Upper lobe of left lung (tissue), 4 donors: ENCODE results near the gene THUMPD1.

Experiments used
- EP300 ChIP-seq, 4 donors: sonication (generic); formaldehyde crosslinking; IDR thresholded peaks; one replicate each; pipeline ENCODE4 v1.5.1; 2017; ENCODE audit warnings: antibody characterized with exemption in 4 of 4, control low read depth in 2 of 4
- POLR2AphosphoS5 ChIP-seq, 2 donors: sonication (generic); formaldehyde crosslinking; IDR thresholded peaks; one replicate each; pipeline ENCODE4 v1.5.1; 2017; ENCODE audit warnings: antibody characterized with exemption in 2 of 2
- TF ChIP-seq, protein P1 (sequence below), 6 experiments: fragments of 450-650 bp in 4 of 6; fragments of 200-600 bp in 2 of 6; sonication (generic) in 2 of 6; IDR thresholded peaks; one replicate each; pipeline ENCODE4 v1.5.1; 2016 to 2019; ENCODE audit warnings: antibody characterized with exemption in 6 of 6

DNA sequence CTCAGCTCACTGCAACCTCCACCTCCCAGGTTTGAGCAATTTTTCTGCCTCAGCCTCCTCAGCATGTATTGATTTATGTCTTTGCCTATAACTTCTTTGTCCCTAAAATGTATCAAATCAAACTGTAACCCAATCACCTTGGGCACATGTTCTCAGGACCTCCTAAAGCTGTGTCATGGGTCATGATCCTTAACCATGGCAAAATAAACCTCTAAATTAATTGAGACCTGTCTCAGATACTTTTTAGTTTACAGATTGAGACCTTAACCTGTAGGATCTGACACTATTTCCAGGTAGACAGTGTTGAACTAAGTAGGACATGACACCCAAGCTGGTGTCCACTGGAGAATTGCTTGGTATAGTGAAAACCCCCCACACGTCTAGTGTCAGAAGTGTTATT lies 19.6 kb upstream of the THUMPD1 start:
- TF ChIP-seq POLR2AphosphoS5 (IDR thresholded peaks at IDR 0.05) (no peak), EP300 (IDR thresholded peaks at IDR 0.05) (no peak)
- TF ChIP-seq, protein P1, sequence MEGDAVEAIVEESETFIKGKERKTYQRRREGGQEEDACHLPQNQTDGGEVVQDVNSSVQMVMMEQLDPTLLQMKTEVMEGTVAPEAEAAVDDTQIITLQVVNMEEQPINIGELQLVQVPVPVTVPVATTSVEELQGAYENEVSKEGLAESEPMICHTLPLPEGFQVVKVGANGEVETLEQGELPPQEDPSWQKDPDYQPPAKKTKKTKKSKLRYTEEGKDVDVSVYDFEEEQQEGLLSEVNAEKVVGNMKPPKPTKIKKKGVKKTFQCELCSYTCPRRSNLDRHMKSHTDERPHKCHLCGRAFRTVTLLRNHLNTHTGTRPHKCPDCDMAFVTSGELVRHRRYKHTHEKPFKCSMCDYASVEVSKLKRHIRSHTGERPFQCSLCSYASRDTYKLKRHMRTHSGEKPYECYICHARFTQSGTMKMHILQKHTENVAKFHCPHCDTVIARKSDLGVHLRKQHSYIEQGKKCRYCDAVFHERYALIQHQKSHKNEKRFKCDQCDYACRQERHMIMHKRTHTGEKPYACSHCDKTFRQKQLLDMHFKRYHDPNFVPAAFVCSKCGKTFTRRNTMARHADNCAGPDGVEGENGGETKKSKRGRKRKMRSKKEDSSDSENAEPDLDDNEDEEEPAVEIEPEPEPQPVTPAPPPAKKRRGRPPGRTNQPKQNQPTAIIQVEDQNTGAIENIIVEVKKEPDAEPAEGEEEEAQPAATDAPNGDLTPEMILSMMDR (IDR thresholded peaks at IDR 0.05) = no peak
